ENCODE results near the gene CHST14. TPM values are rescaled to one million over a fixed set of nuclear protein-coding genes. Genes with fewer than 3 reads are reported as not detected.

The CHST14 gene
- total and polyA plus RNA-seq, 11 donors = 6.0 to 10.8 (median 8.0) TPM

- peaks cover 0 to 69% (median 61%) of the 10 kb centered on the region in 9 donors for H3K36me3 ChIP-seq
- intact Hi-C loops (cut with DNase I) = loop anchor here in 1 of 10 donors (10.0 kb wide), 1 partner anchor 644 kb away; no protein-coding TSS in a partner anchor
- no peak for ATAC-seq
- no peaks in the 10 kb centered on the region for H3K9me3 ChIP-seq
- H3K4me1 ChIP-seq = peaks cover 3 to 22% (median 17%) of the 10 kb centered on the region in 12 donors
- no peak for DNase-seq
- WGBS, 4 donors = 88 to 100% (median 94%) methylated on average over 2 of the region's 2 CpGs
- H3K27me3 ChIP-seq = no peaks in the 10 kb centered on the region
- no peak for TF ChIP-seq POLR2A (IDR thresholded peaks at IDR 0.05)
- TF ChIP-seq, protein P1, sequence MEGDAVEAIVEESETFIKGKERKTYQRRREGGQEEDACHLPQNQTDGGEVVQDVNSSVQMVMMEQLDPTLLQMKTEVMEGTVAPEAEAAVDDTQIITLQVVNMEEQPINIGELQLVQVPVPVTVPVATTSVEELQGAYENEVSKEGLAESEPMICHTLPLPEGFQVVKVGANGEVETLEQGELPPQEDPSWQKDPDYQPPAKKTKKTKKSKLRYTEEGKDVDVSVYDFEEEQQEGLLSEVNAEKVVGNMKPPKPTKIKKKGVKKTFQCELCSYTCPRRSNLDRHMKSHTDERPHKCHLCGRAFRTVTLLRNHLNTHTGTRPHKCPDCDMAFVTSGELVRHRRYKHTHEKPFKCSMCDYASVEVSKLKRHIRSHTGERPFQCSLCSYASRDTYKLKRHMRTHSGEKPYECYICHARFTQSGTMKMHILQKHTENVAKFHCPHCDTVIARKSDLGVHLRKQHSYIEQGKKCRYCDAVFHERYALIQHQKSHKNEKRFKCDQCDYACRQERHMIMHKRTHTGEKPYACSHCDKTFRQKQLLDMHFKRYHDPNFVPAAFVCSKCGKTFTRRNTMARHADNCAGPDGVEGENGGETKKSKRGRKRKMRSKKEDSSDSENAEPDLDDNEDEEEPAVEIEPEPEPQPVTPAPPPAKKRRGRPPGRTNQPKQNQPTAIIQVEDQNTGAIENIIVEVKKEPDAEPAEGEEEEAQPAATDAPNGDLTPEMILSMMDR (IDR thresholded peaks at IDR 0.05) = no peak
- H3K4me3 ChIP-seq = no peak overlapping the region
- no peak overlapping the region for H3K27ac ChIP-seq
Observed at GRCh38 chr15:40460404-40460803, 10.4 kb upstream of the CHST14 start.

- no peak overlapping the region for H3K27ac ChIP-seq
- no peak for DNase-seq
- H3K4me1 ChIP-seq = peaks cover 0 to 6% (median 1%) of the 10 kb centered on the region in 12 donors
- 94 to 96% (median 95%) methylated on average over 21 of the region's 21 CpGs for WGBS, 4 donors
- no peaks in the 10 kb centered on the region for H3K27me3 ChIP-seq
- H3K36me3 ChIP-seq = peaks cover 0 to 84% (median 69%) of the 10 kb centered on the region in 9 donors
- no peak for ATAC-seq
- no peak for TF ChIP-seq POLR2A (IDR thresholded peaks at IDR 0.05)
- TF ChIP-seq, protein P1 (IDR thresholded peaks at IDR 0.05) = no peak
- intact Hi-C loops (cut with DNase I) = loop anchor here in 1 of 10 donors (10.0 kb wide), 1 partner anchor 643 kb away; no protein-coding TSS in a partner anchor
- H3K9me3 ChIP-seq = no peaks in the 10 kb centered on the region
- no peak overlapping the region for H3K4me3 ChIP-seq
Observed at GRCh38 chr15:40461958-40462357, 8.8 kb upstream of the CHST14 start.

GRCh38 chr15:40463279-40463678, 7.5 kb upstream of the CHST14 start:
- ATAC-seq (no peak), DNase-seq (no peak)
- H3K27ac ChIP-seq = no peak overlapping the region
- no peaks in the 10 kb centered on the region for H3K4me1 ChIP-seq
- no peaks in the 10 kb centered on the region for H3K27me3 ChIP-seq
- H3K36me3 ChIP-seq = peaks cover 0 to 90% (median 72%) of the 10 kb centered on the region in 9 donors
- no peak overlapping the region for H3K4me3 ChIP-seq
- TF ChIP-seq, protein P1 (IDR thresholded peaks at IDR 0.05) = no peak
- no peak for TF ChIP-seq POLR2A (IDR thresholded peaks at IDR 0.05)
- intact Hi-C loops (cut with DNase I) = loop anchor here in 1 of 10 donors (10.0 kb wide), 1 partner anchor 642 kb away; no protein-coding TSS in a partner anchor
- H3K9me3 ChIP-seq = no peaks in the 10 kb centered on the region
- 70 to 97% (median 94%) methylated on average over 2 of the region's 2 CpGs for WGBS, 4 donors

GRCh38 chr15:40463886-40464545, 6.8 kb upstream of the CHST14 start:
- intact Hi-C loops (cut with DNase I) = loop anchor here in 1 of 10 donors (10.0 kb wide), 1 partner anchor 641 kb away; no protein-coding TSS in a partner anchor
- DNase-seq (no peak), ATAC-seq (no peak)
- H3K4me1 ChIP-seq = no peaks in the 10 kb centered on the region
- H3K4me3 ChIP-seq = no peak overlapping the region
- WGBS, 4 donors = 91 to 93% (median 92%) methylated on average over 11 to 14 of the region's 14 CpGs
- no peaks in the 10 kb centered on the region for H3K9me3 ChIP-seq
- TF ChIP-seq, protein P1 (IDR thresholded peaks at IDR 0.05) = no peak
- no peak for TF ChIP-seq POLR2A (IDR thresholded peaks at IDR 0.05)
- H3K36me3 ChIP-seq = peaks cover 0 to 83% (median 65%) of the 10 kb centered on the region in 9 donors
- H3K27me3 ChIP-seq = no peaks in the 10 kb centered on the region
- no peak overlapping the region for H3K27ac ChIP-seq

Measured in heart left ventricle (tissue), 16 donors.